Gastroesophageal sphincter (tissue), 2 donors: ENCODE measurements around the gene SIVA1.

ENCODE experiments used
- EP300 ChIP-seq: sonication (generic); formaldehyde crosslinking; IDR thresholded peaks from one replicate; pipeline ENCODE4 v1.6.1; 2017; ENCODE audit warnings: antibody characterized with exemption, mild to moderate bottlenecking
- POLR2AphosphoS5 ChIP-seq: sonication (generic); formaldehyde crosslinking; IDR thresholded peaks from one replicate; pipeline ENCODE4 v1.6.1; 2017; ENCODE audit warnings: antibody characterized with exemption

DNA sequence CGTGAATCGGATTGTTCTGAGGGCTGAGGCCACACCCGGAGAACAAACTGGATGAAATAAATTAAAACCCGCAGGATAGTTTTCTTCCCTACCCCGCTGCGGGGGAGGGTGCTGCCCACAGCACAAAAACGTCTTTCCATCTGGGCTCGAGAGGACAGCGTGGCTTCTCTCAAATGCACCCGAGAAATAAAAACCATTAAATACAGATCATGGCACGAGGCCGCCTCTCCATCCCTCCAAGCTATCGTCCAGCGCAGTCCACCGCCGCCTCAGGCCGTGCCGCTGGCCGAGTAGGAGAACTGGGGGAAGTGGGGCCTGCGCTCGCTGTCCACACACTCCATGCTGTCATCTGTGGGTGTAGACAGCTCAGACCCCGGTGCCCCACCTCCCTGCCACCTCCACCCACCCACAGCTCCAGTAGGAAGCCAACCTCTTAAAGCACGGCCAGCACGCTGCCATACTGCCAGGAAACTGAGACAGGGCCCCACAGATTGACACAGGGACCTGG is 17.2 kb downstream of the SIVA1 start:
- TF ChIP-seq POLR2AphosphoS5: no peak
- TF ChIP-seq EP300: no peak
